ENCODE results near the gene COX17.
A peak's percentile ranks its signal among the peaks of the same experiment; 100 is the strongest.

Gene COX17

GRCh38 chr3:119676771-119677640 is at the start of gene COX17:
COX17 (minus strand) TSS chr3:119677406; CDS start chr3:119677310, 96 bp downstream.
- peak; percentile 71 for DNase-seq (ENCODE audit: insufficient read length, low spot score)
- FAIRE-seq: peak; percentile 85
- peak; percentile 37; the same call in 1 of the 2 replicates for TF ChIP-seq POLR2A (IDR thresholded peaks at IDR 0.05; ENCODE audit: low read depth, low read length)

- TF ChIP-seq POLR2A (IDR thresholded peaks at IDR 0.05; ENCODE audit: low read depth, low read length): no peak
- FAIRE-seq: no peak
- no peak for DNase-seq (ENCODE audit: insufficient read length, low spot score)
Measured at GRCh38 chr3:119726909-119727308, 49.7 kb upstream of the COX17 start.

DNA sequence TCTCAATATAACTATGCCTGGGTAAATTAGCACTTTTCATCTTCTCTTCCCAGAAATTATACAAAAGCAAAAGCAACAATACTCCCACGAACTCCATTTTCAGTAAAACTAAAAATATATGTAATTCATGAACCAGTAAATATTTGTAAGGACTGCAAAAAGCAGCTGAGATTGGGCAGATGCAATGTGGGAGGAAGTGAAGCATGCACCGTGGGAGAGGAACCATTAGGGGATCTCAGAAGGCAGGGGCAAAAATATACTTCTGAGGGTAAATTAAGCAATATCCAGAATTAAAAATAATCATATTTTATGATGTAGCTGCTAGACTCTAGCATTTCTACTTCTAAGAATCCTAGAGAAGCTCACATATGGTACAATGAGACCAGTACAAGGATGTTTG is 45.8 kb upstream of the COX17 start:
- no peak for TF ChIP-seq POLR2A (IDR thresholded peaks at IDR 0.05; ENCODE audit: low read depth, low read length)
- FAIRE-seq (no peak), DNase-seq (ENCODE audit: insufficient read length, low spot score) (no peak)

- FAIRE-seq (no peak), DNase-seq (ENCODE audit: insufficient read length, low spot score) (no peak)
- no peak for TF ChIP-seq POLR2A (IDR thresholded peaks at IDR 0.05; ENCODE audit: low read depth, low read length)
Measured at GRCh38 chr3:119717520-119717919, 40.3 kb upstream of the COX17 start.

- no peak for DNase-seq (ENCODE audit: insufficient read length, low spot score)
- FAIRE-seq: no peak
- no peak for TF ChIP-seq POLR2A (IDR thresholded peaks at IDR 0.05; ENCODE audit: low read depth, low read length)
Measured at GRCh38 chr3:119716998-119717397, 39.8 kb upstream of the COX17 start.

GRCh38 chr3:119715105-119715504 is 37.9 kb upstream of the COX17 start:
- DNase-seq (ENCODE audit: insufficient read length, low spot score) (no peak), FAIRE-seq (no peak)
- TF ChIP-seq POLR2A (IDR thresholded peaks at IDR 0.05; ENCODE audit: low read depth, low read length): no peak

DNA sequence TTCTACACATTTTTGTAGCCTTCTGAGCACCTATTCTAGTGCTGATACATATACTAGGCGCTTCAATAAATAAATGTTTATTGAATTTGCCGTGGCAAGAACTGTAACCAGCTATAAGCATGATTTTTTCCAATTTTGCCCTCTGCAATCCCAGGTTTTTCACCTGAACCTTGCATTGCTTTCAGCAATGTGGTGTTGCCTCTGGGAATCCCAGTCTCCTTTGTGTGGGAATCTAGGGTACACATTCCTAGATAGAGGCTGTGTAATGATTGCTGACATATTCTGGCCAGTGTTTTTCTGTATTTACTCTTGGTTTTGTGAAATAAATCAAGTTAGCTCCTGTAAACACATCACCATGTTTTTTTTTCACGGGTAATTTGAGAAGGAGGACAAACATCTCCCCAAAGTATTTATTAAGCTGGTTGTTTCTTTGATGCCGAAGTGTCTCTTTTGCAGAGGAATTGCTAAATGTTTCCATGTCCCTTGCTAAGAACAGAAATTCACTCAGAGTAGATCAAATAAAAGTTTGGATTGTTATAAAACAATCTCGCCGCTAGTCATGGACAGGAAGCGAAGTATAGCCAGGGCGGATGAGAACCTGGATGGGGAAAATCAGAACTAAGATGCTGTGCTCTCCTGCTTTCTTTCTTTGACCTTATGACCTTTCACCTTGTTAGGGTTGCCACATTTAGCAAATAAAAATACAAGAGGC is 26.8 kb upstream of the COX17 start:
- DNase-seq (ENCODE audit: insufficient read length, low spot score) (no peak), FAIRE-seq (no peak)
- no peak for TF ChIP-seq POLR2A (IDR thresholded peaks at IDR 0.05; ENCODE audit: low read depth, low read length)

- DNase-seq (ENCODE audit: insufficient read length, low spot score): peak; percentile 65
- FAIRE-seq: no peak
- TF ChIP-seq POLR2A (IDR thresholded peaks at IDR 0.05; ENCODE audit: low read depth, low read length): no peak; the same call in 1 of the 2 replicates
Measured at GRCh38 chr3:119702530-119703527, 25.6 kb upstream of the COX17 start, which contains the start of gene CFAP91. CFAP91 (plus strand) TSS chr3:119703022; CDS start chr3:119703099, 77 bp downstream.

DNA sequence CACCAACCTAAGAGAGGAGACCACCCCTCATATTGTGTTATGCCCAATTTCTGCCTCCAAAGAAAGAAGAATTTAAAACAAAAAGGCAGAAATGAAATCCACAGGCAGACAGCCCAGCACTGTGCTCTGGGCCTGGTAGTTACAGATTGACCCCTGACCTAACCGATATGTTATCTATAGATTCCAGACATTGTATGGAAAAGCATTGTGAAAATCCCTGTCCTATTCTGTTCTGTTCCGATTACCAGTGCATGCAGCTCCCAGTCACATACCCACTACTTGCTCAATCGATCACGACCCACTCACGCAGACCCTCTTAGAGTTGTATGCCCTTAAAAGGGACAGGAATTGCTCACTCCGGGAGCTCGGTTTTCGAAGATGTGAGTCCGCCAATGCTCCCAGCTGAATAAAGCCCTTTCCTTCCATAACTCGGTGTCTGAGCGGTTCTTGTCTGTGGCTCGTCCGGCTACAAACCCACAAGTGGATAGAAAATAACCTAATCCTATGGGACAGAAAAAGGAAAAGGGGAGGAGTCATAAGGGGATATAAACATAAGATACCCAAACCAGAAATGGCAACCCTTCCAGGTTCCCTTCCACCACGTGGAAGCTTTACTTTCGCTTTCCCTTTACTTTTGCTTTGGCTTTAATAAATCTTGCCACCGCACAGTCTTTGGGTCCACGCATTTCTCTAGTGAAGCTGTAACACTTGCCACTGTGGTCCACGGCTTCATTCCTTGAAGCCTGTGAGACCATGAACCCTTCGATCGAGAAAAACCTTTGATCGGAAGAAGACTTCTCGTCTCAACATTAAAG is 23.9 kb upstream of the COX17 start:
- FAIRE-seq (no peak), DNase-seq (ENCODE audit: insufficient read length, low spot score) (no peak)
- no peak for TF ChIP-seq POLR2A (IDR thresholded peaks at IDR 0.05; ENCODE audit: low read depth, low read length)

- FAIRE-seq (no peak), DNase-seq (ENCODE audit: insufficient read length, low spot score) (no peak)
- no peak for TF ChIP-seq POLR2A (IDR thresholded peaks at IDR 0.05; ENCODE audit: low read depth, low read length)
Measured at GRCh38 chr3:119700269-119700919, 23.2 kb upstream of the COX17 start.

GRCh38 chr3:119697394-119697793 is 20.2 kb upstream of the COX17 start:
- TF ChIP-seq POLR2A (IDR thresholded peaks at IDR 0.05; ENCODE audit: low read depth, low read length): no peak
- no peak for FAIRE-seq
- DNase-seq (ENCODE audit: insufficient read length, low spot score): no peak

DNA sequence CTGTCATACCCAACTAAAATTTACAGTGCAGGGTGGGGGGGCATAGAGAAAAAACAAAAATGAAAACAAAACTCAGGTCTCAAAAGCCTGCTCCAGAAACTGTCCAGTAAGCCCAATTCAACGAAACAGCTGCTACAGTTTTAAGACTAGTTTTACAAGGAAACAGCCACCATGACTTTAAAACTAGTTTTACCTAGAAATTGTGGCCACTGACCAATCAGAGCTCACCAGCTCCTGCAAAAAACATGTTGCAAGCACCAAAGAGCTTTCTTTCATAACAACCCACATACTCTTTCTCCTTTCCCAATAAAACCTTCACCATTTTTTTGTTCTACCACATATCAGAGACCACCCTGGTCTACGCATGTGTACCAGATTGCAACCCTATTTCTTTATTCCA is 18.3 kb upstream of the COX17 start:
- FAIRE-seq: peak; percentile 6
- no peak for TF ChIP-seq POLR2A (IDR thresholded peaks at IDR 0.05; ENCODE audit: low read depth, low read length)
- no peak for DNase-seq (ENCODE audit: insufficient read length, low spot score)

Data from H54 (cell line).